ENCODE results near the gene GALNT18.

GALNT18 gene

DNA sequence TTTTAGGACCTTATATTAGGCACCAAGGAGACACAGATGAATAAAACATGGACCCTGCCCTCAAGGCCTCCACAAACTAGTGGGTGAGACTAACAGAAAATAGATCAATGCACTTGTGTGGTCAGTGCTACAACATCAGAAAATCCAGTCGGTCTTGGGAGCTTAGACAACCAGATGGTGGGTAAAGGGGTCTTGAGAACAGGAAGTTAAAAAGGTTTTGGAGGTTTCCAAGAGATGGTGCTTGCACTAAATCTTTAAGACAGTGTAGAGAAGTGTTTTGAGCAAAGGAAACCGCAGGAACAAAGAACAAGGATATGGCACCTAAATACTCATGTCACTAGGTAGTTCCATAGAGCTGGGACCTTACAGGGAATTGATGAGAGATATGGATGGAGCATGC, 56.2 kb downstream of the GALNT18 start:
- Histone ChIP-seq H3K36me3 (replicated peaks in 1 of 2; ENCODE audit: control insufficient read depth in 2 of 2, insufficient read depth in 2 of 2, low read length in 2 of 2) (no peaks in the 10 kb centered on the region), H3K23ac (ENCODE audit: low read depth, low read length, poor library complexity) (no peak overlapping the region), H3K4me2 (ENCODE audit: insufficient read depth, low read length, poor library complexity, severe bottlenecking) (no peak overlapping the region), H2AK5ac (ENCODE audit: low read depth, low read length) (no peak overlapping the region), H2BK15ac (ENCODE audit: low read length) (no peak overlapping the region), H2BK5ac (ENCODE audit: low read length) (no peak overlapping the region), H3K4ac (ENCODE audit: low read length) (no peak overlapping the region), H3K79me1 (ENCODE audit: low read depth, low read length) (no peaks in the 10 kb centered on the region), H3K18ac (ENCODE audit: low read length) (no peak overlapping the region), H2BK120ac (ENCODE audit: low read depth, low read length) (no peak overlapping the region), H4K8ac (ENCODE audit: low read depth, low read length) (no peak overlapping the region), H3K27me3 (ENCODE audit: control insufficient read depth in 3 of 3, insufficient read depth in 3 of 3, low read depth in 1 of 3, low read length in 3 of 3) (no peaks in the 10 kb centered on the region), H3K4me1 (ENCODE audit: control insufficient read depth in 2 of 2, insufficient read depth in 1 of 2, low read depth in 1 of 2, low read length in 2 of 2) (peaks cover 0 to 2% of the 10 kb centered on the region in 2 donors), H3K27ac (replicated peaks; ENCODE audit: low read length) (no peak overlapping the region), H3K4me3 (ENCODE audit: low read length in 2 of 2) (no peak overlapping the region), H3K9ac (ENCODE audit: low read depth, low read length, poor library complexity) (no peak overlapping the region), H3K14ac (ENCODE audit: low read length) (no peak overlapping the region), H2AFZ (ENCODE audit: low read length) (no peak overlapping the region), H4K91ac (ENCODE audit: low read depth, low read length, poor library complexity) (no peak overlapping the region), H3K9me3 (replicated peaks in 1 of 2; ENCODE audit: control insufficient read depth in 2 of 2, insufficient read depth in 1 of 2, low read depth in 1 of 2, low read length in 2 of 2) (no peaks in the 10 kb centered on the region), H2BK12ac (ENCODE audit: low read length) (no peak overlapping the region)
- no peak for DNase-seq (ENCODE audit: low spot score)
- WGBS, 2 donors (ENCODE audit: extremely low coverage in 2 of 2, insufficient read length in 2 of 2, insufficient replicate concordance in 1 of 2), result no CpG with 5 or more reads among the region's 2 CpGs

DNA sequence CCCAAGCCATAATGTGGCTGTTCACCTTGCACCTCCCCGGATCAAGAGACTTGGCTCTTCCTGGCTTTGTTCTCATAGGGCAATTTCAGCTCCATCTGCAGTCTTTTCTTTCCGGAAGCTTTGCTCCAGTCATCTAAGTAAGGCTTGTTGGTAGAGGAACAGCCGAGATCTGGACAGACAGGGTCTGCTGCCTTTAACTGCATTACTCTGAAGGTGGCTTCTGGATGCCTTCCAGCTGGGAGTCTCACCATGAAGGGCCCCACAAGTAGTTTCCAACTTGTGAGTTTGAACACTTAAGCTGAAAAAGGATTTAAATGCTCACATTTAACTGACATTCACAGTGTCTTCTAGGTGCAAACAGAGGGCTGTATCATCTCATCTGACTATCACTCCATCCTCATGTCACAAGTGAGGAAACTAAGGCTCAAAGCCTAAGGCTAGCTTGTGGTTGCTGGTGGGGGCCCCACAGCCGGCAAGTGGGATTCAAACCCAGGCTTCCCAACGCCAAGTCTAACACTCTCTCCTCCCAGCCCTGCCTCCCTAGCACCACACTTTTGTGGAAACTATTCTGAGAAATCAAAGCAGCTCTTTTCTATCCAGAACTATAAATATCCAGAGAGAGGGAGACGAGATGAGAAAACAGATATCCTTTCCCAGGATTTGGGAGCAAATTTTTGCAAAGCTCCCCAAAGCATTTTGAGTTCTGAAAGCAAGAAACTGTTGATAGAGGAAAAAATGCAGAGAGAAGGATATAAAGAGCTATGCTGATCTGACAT, 58.4 kb downstream of the GALNT18 start:
- Histone ChIP-seq H3K18ac (ENCODE audit: low read length) (no peak overlapping the region), H3K4ac (ENCODE audit: low read length) (no peak overlapping the region), H3K27me3 (ENCODE audit: control insufficient read depth in 3 of 3, insufficient read depth in 3 of 3, low read depth in 1 of 3, low read length in 3 of 3) (no peaks in the 10 kb centered on the region), H3K23ac (ENCODE audit: low read depth, low read length, poor library complexity) (no peak overlapping the region), H4K91ac (ENCODE audit: low read depth, low read length, poor library complexity) (no peak overlapping the region), H3K36me3 (replicated peaks in 1 of 2; ENCODE audit: control insufficient read depth in 2 of 2, insufficient read depth in 2 of 2, low read length in 2 of 2) (no peaks in the 10 kb centered on the region), H3K4me3 (ENCODE audit: low read length in 2 of 2) (no peak overlapping the region), H3K79me1 (ENCODE audit: low read depth, low read length) (no peaks in the 10 kb centered on the region), H3K9ac (ENCODE audit: low read depth, low read length, poor library complexity) (no peak overlapping the region), H3K14ac (ENCODE audit: low read length) (no peak overlapping the region), H3K9me3 (replicated peaks in 1 of 2; ENCODE audit: control insufficient read depth in 2 of 2, insufficient read depth in 1 of 2, low read depth in 1 of 2, low read length in 2 of 2) (no peaks in the 10 kb centered on the region), H4K8ac (ENCODE audit: low read depth, low read length) (no peak overlapping the region), H2AK5ac (ENCODE audit: low read depth, low read length) (no peak overlapping the region), H2BK120ac (ENCODE audit: low read depth, low read length) (no peak overlapping the region), H2BK15ac (ENCODE audit: low read length) (no peak overlapping the region), H2AFZ (ENCODE audit: low read length) (no peak overlapping the region), H2BK5ac (ENCODE audit: low read length) (no peak overlapping the region), H2BK12ac (ENCODE audit: low read length) (no peak overlapping the region), H3K4me1 (ENCODE audit: control insufficient read depth in 2 of 2, insufficient read depth in 1 of 2, low read depth in 1 of 2, low read length in 2 of 2) (no peaks in the 10 kb centered on the region), H3K4me2 (ENCODE audit: insufficient read depth, low read length, poor library complexity, severe bottlenecking) (no peak overlapping the region), H3K27ac (replicated peaks; ENCODE audit: low read length) (no peak overlapping the region)
- DNase-seq (ENCODE audit: low spot score), result no peak
- no CpG with 5 or more reads among the region's 6 CpGs for WGBS, 2 donors (ENCODE audit: extremely low coverage in 2 of 2, insufficient read length in 2 of 2, insufficient replicate concordance in 1 of 2)

DNA sequence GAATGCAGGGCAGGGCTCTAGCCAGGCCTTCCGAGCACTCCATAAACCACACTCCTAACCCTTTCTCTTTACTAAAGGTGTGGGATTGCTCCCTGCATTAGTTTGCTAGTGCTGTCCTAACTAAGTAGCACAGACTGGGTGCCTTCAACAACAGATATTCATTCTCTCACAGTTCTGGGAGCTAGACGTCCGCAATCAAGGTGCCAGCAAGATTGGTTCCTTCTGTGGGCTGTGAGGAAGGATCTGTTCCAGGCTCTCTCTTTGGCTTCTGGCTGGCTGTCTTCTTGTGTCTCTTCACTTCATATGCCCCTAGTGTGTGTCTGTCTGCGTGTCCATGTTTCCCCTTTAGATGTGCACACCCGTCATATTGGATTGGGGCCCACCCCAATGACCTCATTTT, 59.8 kb downstream of the GALNT18 start:
- H3K27me3 ChIP-seq (ENCODE audit: control insufficient read depth in 3 of 3, insufficient read depth in 3 of 3, low read depth in 1 of 3, low read length in 3 of 3), result no peaks in the 10 kb centered on the region
- no peak for DNase-seq (ENCODE audit: low spot score)
- peaks cover 0 to 2% of the 10 kb centered on the region in 2 donors for H3K4me1 ChIP-seq (ENCODE audit: control insufficient read depth in 2 of 2, insufficient read depth in 1 of 2, low read depth in 1 of 2, low read length in 2 of 2)
- H3K9me3 ChIP-seq (replicated peaks in 1 of 2; ENCODE audit: control insufficient read depth in 2 of 2, insufficient read depth in 1 of 2, low read depth in 1 of 2, low read length in 2 of 2), result no peaks in the 10 kb centered on the region
- WGBS, 2 donors (ENCODE audit: extremely low coverage in 2 of 2, insufficient read length in 2 of 2, insufficient replicate concordance in 1 of 2), result no CpG with 5 or more reads among the region's 5 CpGs
- H3K18ac ChIP-seq (ENCODE audit: low read length), result no peak overlapping the region
- no peak overlapping the region for H2AK5ac ChIP-seq (ENCODE audit: low read depth, low read length)
- H4K91ac ChIP-seq (ENCODE audit: low read depth, low read length, poor library complexity), result no peak overlapping the region
- H3K27ac ChIP-seq (replicated peaks; ENCODE audit: low read length), result no peak overlapping the region
- no peak overlapping the region for H2BK15ac ChIP-seq (ENCODE audit: low read length)
- H3K4me3 ChIP-seq (ENCODE audit: low read length in 2 of 2), result no peak overlapping the region
- H2BK12ac ChIP-seq (ENCODE audit: low read length), result no peak overlapping the region
- H3K4ac ChIP-seq (ENCODE audit: low read length), result no peak overlapping the region
- H3K36me3 ChIP-seq (replicated peaks in 1 of 2; ENCODE audit: control insufficient read depth in 2 of 2, insufficient read depth in 2 of 2, low read length in 2 of 2), result no peaks in the 10 kb centered on the region
- H2AFZ ChIP-seq (ENCODE audit: low read length), result no peak overlapping the region
- no peak overlapping the region for H3K9ac ChIP-seq (ENCODE audit: low read depth, low read length, poor library complexity)
- no peak overlapping the region for H3K23ac ChIP-seq (ENCODE audit: low read depth, low read length, poor library complexity)
- H2BK120ac ChIP-seq (ENCODE audit: low read depth, low read length), result no peak overlapping the region
- no peak overlapping the region for H2BK5ac ChIP-seq (ENCODE audit: low read length)
- no peak overlapping the region for H4K8ac ChIP-seq (ENCODE audit: low read depth, low read length)
- no peak overlapping the region for H3K14ac ChIP-seq (ENCODE audit: low read length)
- no peaks in the 10 kb centered on the region for H3K79me1 ChIP-seq (ENCODE audit: low read depth, low read length)
- H3K4me2 ChIP-seq (ENCODE audit: insufficient read depth, low read length, poor library complexity, severe bottlenecking), result no peak overlapping the region

DNA sequence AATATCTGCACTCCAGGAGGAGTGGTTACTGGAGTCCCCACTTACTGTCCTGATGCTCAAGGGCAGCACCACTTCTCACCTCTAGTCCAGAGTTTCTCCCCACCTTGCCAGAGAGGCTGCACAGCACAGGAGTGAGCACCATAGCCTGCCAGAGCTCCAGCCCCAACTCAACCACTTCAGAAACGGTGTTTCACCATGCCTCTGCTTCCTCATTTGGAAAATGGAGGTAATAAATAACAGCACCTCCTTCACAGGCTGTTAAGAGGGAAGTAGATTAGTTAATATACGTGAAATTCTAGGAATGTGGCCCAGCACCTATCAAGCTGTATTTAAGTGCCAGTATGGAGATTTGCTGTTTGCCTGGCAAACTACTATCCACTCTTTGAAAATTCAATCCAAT, 63.0 kb downstream of the GALNT18 start:
- DNase-seq (ENCODE audit: low spot score), result no peak

More for the DNA sequence above, 63.0 kb downstream of the GALNT18 start:
- Histone ChIP-seq H3K4me2 (ENCODE audit: insufficient read depth, low read length, poor library complexity, severe bottlenecking) (no peak overlapping the region), H3K23ac (ENCODE audit: low read depth, low read length, poor library complexity) (no peak overlapping the region), H2AK5ac (ENCODE audit: low read depth, low read length) (no peak overlapping the region), H4K8ac (ENCODE audit: low read depth, low read length) (no peak overlapping the region), H2BK15ac (ENCODE audit: low read length) (no peak overlapping the region), H3K79me1 (ENCODE audit: low read depth, low read length) (no peaks in the 10 kb centered on the region), H3K18ac (ENCODE audit: low read length) (no peak overlapping the region), H3K36me3 (replicated peaks in 1 of 2; ENCODE audit: control insufficient read depth in 2 of 2, insufficient read depth in 2 of 2, low read length in 2 of 2) (no peaks in the 10 kb centered on the region), H3K9me3 (replicated peaks in 1 of 2; ENCODE audit: control insufficient read depth in 2 of 2, insufficient read depth in 1 of 2, low read depth in 1 of 2, low read length in 2 of 2) (no peaks in the 10 kb centered on the region), H2BK120ac (ENCODE audit: low read depth, low read length) (no peak overlapping the region), H3K27me3 (ENCODE audit: control insufficient read depth in 3 of 3, insufficient read depth in 3 of 3, low read depth in 1 of 3, low read length in 3 of 3) (no peaks in the 10 kb centered on the region), H2AFZ (ENCODE audit: low read length) (no peak overlapping the region), H4K91ac (ENCODE audit: low read depth, low read length, poor library complexity) (no peak overlapping the region), H2BK12ac (ENCODE audit: low read length) (no peak overlapping the region), H2BK5ac (ENCODE audit: low read length) (no peak overlapping the region), H3K9ac (ENCODE audit: low read depth, low read length, poor library complexity) (no peak overlapping the region), H3K4ac (ENCODE audit: low read length) (no peak overlapping the region), H3K4me1 (ENCODE audit: control insufficient read depth in 2 of 2, insufficient read depth in 1 of 2, low read depth in 1 of 2, low read length in 2 of 2) (peaks cover 0 to 2% of the 10 kb centered on the region in 2 donors), H3K14ac (ENCODE audit: low read length) (no peak overlapping the region), H3K4me3 (ENCODE audit: low read length in 2 of 2) (no peak overlapping the region), H3K27ac (replicated peaks; ENCODE audit: low read length) (no peak overlapping the region)
- WGBS, 2 donors (ENCODE audit: extremely low coverage in 2 of 2, insufficient read length in 2 of 2, insufficient replicate concordance in 1 of 2), result no CpG with 5 or more reads among the region's 2 CpGs

Measured in neuronal stem cell (in vitro differentiated cells).